ENCODE results near the gene IL12A. TPM values are rescaled to one million over a fixed set of nuclear protein-coding genes. Genes with fewer than 3 reads are reported as not detected.

Gene IL12A
- polyA plus RNA-seq, 1 donor (not counting 4 experiments of a cell fraction or from before 2014, with no cell fraction given) = 0.54 TPM

- no peaks in the 10 kb centered on the region for H3K27me3 ChIP-seq (ENCODE audit: control insufficient read depth, extremely low read depth, insufficient read depth, low read length)
- H3K79me2 ChIP-seq (ENCODE audit: control insufficient read depth, insufficient read depth, low read length) = no peaks in the 10 kb centered on the region
- no peaks in the 10 kb centered on the region for H3K4me1 ChIP-seq (ENCODE audit: control insufficient read depth, extremely low read depth, insufficient read depth, low read length)
- H3K9me3 ChIP-seq (ENCODE audit: control insufficient read depth, low read depth, low read length) = no peaks in the 10 kb centered on the region
- dilution Hi-C loops (cut with MboI; ENCODE audit: extremely low pct_ligation_motif_present, low sequenced_read_pairs) = no loop called here
- no peaks in the 10 kb centered on the region for H3K9me1 ChIP-seq (ENCODE audit: control insufficient read depth, extremely low read depth, insufficient read depth, low read length)
- H3K36me3 ChIP-seq (ENCODE audit: control insufficient read depth in 2 of 2, extremely low read depth in 1 of 2, insufficient read depth in 2 of 2, low read length in 2 of 2) = no peaks in the 10 kb centered on the region
- H3K27ac ChIP-seq (ENCODE audit: control insufficient read depth, insufficient read depth, low read length) = no peak overlapping the region
- no peak for FAIRE-seq
- no peaks in the 10 kb centered on the region for H4K20me1 ChIP-seq (ENCODE audit: control insufficient read depth, extremely low read depth, insufficient read depth, low read length)
- H3K4me2 ChIP-seq (ENCODE audit: control insufficient read depth, extremely low read depth, insufficient read depth, low read depth, low read length) = no peak overlapping the region
- DNase-seq (ENCODE audit: low read depth, low spot score) = no peak
- H2AFZ ChIP-seq (ENCODE audit: control insufficient read depth, low read length) = no peak overlapping the region
- no peak for TF ChIP-seq EZH2 (IDR thresholded peaks at IDR 0.05; ENCODE audit: low read length)
- TF ChIP-seq CTCF (optimal IDR thresholded peaks at IDR 0.05 in 1 of 3, IDR thresholded peaks at IDR 0.05 in 1 of 3, conservative IDR thresholded peaks at IDR 0.05 in 1 of 3; ENCODE audit: extremely low read depth in 1 of 3, insufficient read depth in 2 of 3, low read length in 3 of 3) = no peak
- H3K4me3 ChIP-seq (ENCODE audit: control insufficient read depth in 2 of 3, extremely low read depth in 1 of 3, insufficient read depth in 2 of 3, low read depth in 1 of 3, low read length in 3 of 3) = no peak overlapping the region
- H3K9ac ChIP-seq (ENCODE audit: control insufficient read depth, extremely low read depth, insufficient read depth, low read length) = no peak overlapping the region
Observed at GRCh38 chr3:159977295-159977694, 11.3 kb upstream of the IL12A start.

- Histone ChIP-seq H2AFZ (ENCODE audit: control insufficient read depth, low read length) (no peak overlapping the region), H3K9ac (ENCODE audit: control insufficient read depth, extremely low read depth, insufficient read depth, low read length) (no peak overlapping the region), H3K79me2 (ENCODE audit: control insufficient read depth, insufficient read depth, low read length) (no peaks in the 10 kb centered on the region), H4K20me1 (ENCODE audit: control insufficient read depth, extremely low read depth, insufficient read depth, low read length) (no peaks in the 10 kb centered on the region), H3K4me2 (ENCODE audit: control insufficient read depth, extremely low read depth, insufficient read depth, low read depth, low read length) (no peak overlapping the region), H3K27me3 (ENCODE audit: control insufficient read depth, extremely low read depth, insufficient read depth, low read length) (no peaks in the 10 kb centered on the region), H3K36me3 (ENCODE audit: control insufficient read depth in 2 of 2, extremely low read depth in 1 of 2, insufficient read depth in 2 of 2, low read length in 2 of 2) (no peaks in the 10 kb centered on the region), H3K9me1 (ENCODE audit: control insufficient read depth, extremely low read depth, insufficient read depth, low read length) (no peaks in the 10 kb centered on the region), H3K4me3 (ENCODE audit: control insufficient read depth in 2 of 3, extremely low read depth in 1 of 3, insufficient read depth in 2 of 3, low read depth in 1 of 3, low read length in 3 of 3) (no peak overlapping the region), H3K9me3 (ENCODE audit: control insufficient read depth, low read depth, low read length) (no peaks in the 10 kb centered on the region), H3K27ac (ENCODE audit: control insufficient read depth, insufficient read depth, low read length) (no peak overlapping the region), H3K4me1 (ENCODE audit: control insufficient read depth, extremely low read depth, insufficient read depth, low read length) (no peaks in the 10 kb centered on the region)
- no peak for DNase-seq (ENCODE audit: low read depth, low spot score)
- TF ChIP-seq EZH2 (IDR thresholded peaks at IDR 0.05; ENCODE audit: low read length) = no peak
- no peak for FAIRE-seq
- dilution Hi-C loops (cut with MboI; ENCODE audit: extremely low pct_ligation_motif_present, low sequenced_read_pairs) = no loop called here
Observed at GRCh38 chr3:159978353-159978752, 10.3 kb upstream of the IL12A start.
